Vagina (tissue), 2 donors: ENCODE results near the gene HMBS.

Experiments used
- CTCF ChIP-seq, 3 experiments: fragments of 450-650 bp in 2 of 3; fragments of 200-600 bp in 1 of 3; sonication (generic) in 1 of 3; IDR thresholded peaks; one replicate each; pipeline ENCODE4 v1.5.1; 2017 to 2019; ENCODE audit warnings: antibody characterized with exemption in 3 of 3, mild to moderate bottlenecking in 2 of 3, moderate library complexity in 2 of 3
- POLR2A ChIP-seq, 2 donors: fragments of 450-650 bp; IDR thresholded peaks; one replicate each; pipeline ENCODE4 v1.6.1; 2017; ENCODE audit warnings: antibody characterized with exemption in 2 of 2, mild to moderate bottlenecking in 2 of 2, moderate library complexity in 2 of 2
- POLR2AphosphoS5 ChIP-seq, 2 donors: sonication (generic); formaldehyde crosslinking; IDR thresholded peaks; one replicate each; pipeline ENCODE4 v1.9.0; 2017; ENCODE audit warnings: antibody characterized with exemption in 2 of 2, mild to moderate bottlenecking in 2 of 2, low read depth in 1 of 2; ENCODE audit not compliant: insufficient read depth in 1 of 2

- TF ChIP-seq CTCF (IDR thresholded peaks at IDR 0.05) (no peak), POLR2A (IDR thresholded peaks at IDR 0.05) (no peak), POLR2AphosphoS5 (IDR thresholded peaks at IDR 0.05; ENCODE audit: insufficient read depth in 1 of 2, low read depth in 1 of 2) (no peak)
Measured at GRCh38 chr11:119038884-119039283, 45.8 kb upstream of the HMBS start.
